HAP-1 (cell line): ENCODE results near the gene DSTN.

ENCODE experiments used
- DNase-seq, 2 experiments: peaks; one replicate each; pipeline ENCODE4 v3.0.0-alpha.2; 2016 to 2020; ENCODE audit warnings: low spot score in 2 of 2
- H3K27me3 ChIP-seq: fragments of 250-450 bp; sonication (Bioruptor Pico); 2 replicates; pipeline ENCODE4 v1.5.1; 2020; ENCODE audit warnings: low read depth, mild to moderate bottlenecking, moderate library complexity
- H3K36me3 ChIP-seq: fragments of 250-450 bp; sonication (Bioruptor Pico); replicated peaks from 2 replicates; pipeline ENCODE4 v1.5.1; 2020; ENCODE audit warnings: mild to moderate bottlenecking
- H3K4me1 ChIP-seq: fragments of 250-450 bp; sonication (Bioruptor Pico); 2 replicates; pipeline ENCODE4 v1.5.1; 2020; ENCODE audit warnings: mild to moderate bottlenecking
- H3K4me3 ChIP-seq: fragments of 250-450 bp; sonication (Bioruptor Pico); 2 replicates; pipeline ENCODE4 v1.5.1; 2020; ENCODE audit warnings: mild to moderate bottlenecking, moderate library complexity
- H3K9me3 ChIP-seq: fragments of 250-450 bp; sonication (Bioruptor Pico); 2 replicates; pipeline ENCODE4 v1.5.1; 2020; ENCODE audit warnings: mild to moderate bottlenecking, moderate library complexity
- in situ Hi-C: fragments of 300-500 bp; cut with MboI; formaldehyde crosslinking; loops from 3 replicates; pipeline ENCODE4 v1.14.3; 2020; ENCODE audit warnings: low sequenced_read_pairs, inconsistent platforms, mixed read lengths

DSTN gene

GRCh38 chr20:17648315-17648646, 78.4 kb downstream of the DSTN start:
- DNase-seq = no peak
- no peak overlapping the region for H3K4me3 ChIP-seq
- H3K9me3 ChIP-seq = no peaks in the 10 kb centered on the region
- H3K27me3 ChIP-seq = no peaks in the 10 kb centered on the region
- in situ Hi-C loops = no loop called here
- peaks cover 2% of the 10 kb centered on the region; the same call in 1 of the 2 replicates for H3K4me1 ChIP-seq
- H3K36me3 ChIP-seq = 0 out of 2 replicates have a peak, but pooled peaks cover 3% of the 10 kb centered on the region

GRCh38 chr20:17648791-17649730, 79.2 kb downstream of the DSTN start:
- Histone ChIP-seq H3K27me3 (no peaks in the 10 kb centered on the region), H3K4me1 (peaks cover 2% of the 10 kb centered on the region; the same call in 1 of the 2 replicates), H3K36me3 (0 out of 2 replicates have a peak, but pooled peaks cover 5% of the 10 kb centered on the region), H3K9me3 (no peaks in the 10 kb centered on the region), H3K4me3 (no peak overlapping the region)
- in situ Hi-C loops = no loop called here
- peak in 1 of 2 experiments; percentile 49 for DNase-seq

GRCh38 chr20:17650301-17651128, 80.6 kb downstream of the DSTN start:
- no peak for DNase-seq
- Histone ChIP-seq H3K4me1 (peaks cover 2% of the 10 kb centered on the region; the same call in 1 of the 2 replicates), H3K27me3 (no peaks in the 10 kb centered on the region), H3K4me3 (no peak overlapping the region), H3K36me3 (peaks cover 11% of the 10 kb centered on the region), H3K9me3 (no peaks in the 10 kb centered on the region)
- in situ Hi-C loops = no loop called here

- no peaks in the 10 kb centered on the region for H3K27me3 ChIP-seq
- H3K9me3 ChIP-seq = no peaks in the 10 kb centered on the region
- H3K4me1 ChIP-seq = peaks cover 9% of the 10 kb centered on the region
- in situ Hi-C loops = no loop called here
- peaks cover 13% of the 10 kb centered on the region for H3K36me3 ChIP-seq
- DNase-seq = no peak
- no peak overlapping the region for H3K4me3 ChIP-seq
Measured at GRCh38 chr20:17651129-17651759, 81.4 kb downstream of the DSTN start.

GRCh38 chr20:17651760-17652388, 82.0 kb downstream of the DSTN start:
- in situ Hi-C loops = no loop called here
- no peak for DNase-seq
- Histone ChIP-seq H3K36me3 (peaks cover 17% of the 10 kb centered on the region), H3K4me1 (peaks cover 12% of the 10 kb centered on the region), H3K27me3 (no peaks in the 10 kb centered on the region), H3K4me3 (no peak overlapping the region), H3K9me3 (no peaks in the 10 kb centered on the region)

- in situ Hi-C loops = no loop called here
- peaks cover 17% of the 10 kb centered on the region for H3K36me3 ChIP-seq
- H3K27me3 ChIP-seq = no peaks in the 10 kb centered on the region
- H3K9me3 ChIP-seq = no peaks in the 10 kb centered on the region
- no peak for DNase-seq
- no peak overlapping the region for H3K4me3 ChIP-seq
- H3K4me1 ChIP-seq = peaks cover 12% of the 10 kb centered on the region
Measured at GRCh38 chr20:17652411-17652810, 82.5 kb downstream of the DSTN start.

GRCh38 chr20:17653835-17654648, 84.2 kb downstream of the DSTN start:
- Histone ChIP-seq H3K4me3 (no peak overlapping the region), H3K36me3 (peaks cover 27% of the 10 kb centered on the region), H3K27me3 (no peaks in the 10 kb centered on the region), H3K9me3 (peaks cover 5% of the 10 kb centered on the region; the same call in 1 of the 2 replicates), H3K4me1 (peaks cover 10% of the 10 kb centered on the region)
- DNase-seq = no peak
- in situ Hi-C loops = no loop called here

GRCh38 chr20:17654649-17655285, 84.9 kb downstream of the DSTN start:
- Histone ChIP-seq H3K27me3 (no peaks in the 10 kb centered on the region), H3K4me1 (peaks cover 10% of the 10 kb centered on the region), H3K9me3 (peaks cover 5% of the 10 kb centered on the region; the same call in 1 of the 2 replicates), H3K36me3 (peaks cover 28% of the 10 kb centered on the region), H3K4me3 (no peak overlapping the region)
- in situ Hi-C loops = no loop called here
- peak in 1 of 2 experiments; percentile 82 for DNase-seq

GRCh38 chr20:17655286-17655651, 85.4 kb downstream of the DSTN start:
- in situ Hi-C loops = no loop called here
- H3K4me3 ChIP-seq = no peak overlapping the region

GRCh38 chr20:17655865-17656479, 86.1 kb downstream of the DSTN start:
- peak; percentile 39 to 58 for DNase-seq
- H3K27me3 ChIP-seq = no peaks in the 10 kb centered on the region
- H3K9me3 ChIP-seq = peaks cover 5% of the 10 kb centered on the region; the same call in 1 of the 2 replicates
- peaks cover 37% of the 10 kb centered on the region for H3K36me3 ChIP-seq
- no peak overlapping the region for H3K4me3 ChIP-seq
- in situ Hi-C loops = no loop called here
- peaks cover 10% of the 10 kb centered on the region for H3K4me1 ChIP-seq

More at GRCh38 chr20:17655286-17655651, 85.4 kb downstream of the DSTN start:
- Histone ChIP-seq H3K9me3 (peaks cover 5% of the 10 kb centered on the region; the same call in 1 of the 2 replicates), H3K4me1 (peaks cover 10% of the 10 kb centered on the region), H3K27me3 (no peaks in the 10 kb centered on the region), H3K36me3 (peaks cover 33% of the 10 kb centered on the region)
- no peak for DNase-seq

GRCh38 chr20:17657079-17657825, 87.4 kb downstream of the DSTN start:
- Histone ChIP-seq H3K4me1 (peaks cover 10% of the 10 kb centered on the region), H3K36me3 (peaks cover 37% of the 10 kb centered on the region), H3K4me3 (no peak overlapping the region), H3K27me3 (no peaks in the 10 kb centered on the region), H3K9me3 (peaks cover 5% of the 10 kb centered on the region; the same call in 1 of the 2 replicates)
- no peak for DNase-seq
- in situ Hi-C loops = no loop called here
